HEK293 (cell line): ENCODE results near the gene PPP2R1B.

Experiments used
- CTCF ChIA-PET: fragments of 350-600 bp; formaldehyde crosslinking; extraction: SDS; loops from one replicate; lab custom pipeline; 2021; ENCODE audit warnings: antibody characterized with exemption; lab: Yijun Ruan, JAX
- POLR2A ChIA-PET: fragments of 300-600 bp; formaldehyde crosslinking; extraction: SDS; loops from one replicate; lab custom pipeline; 2020; ENCODE audit warnings: antibody characterized with exemption, inconsistent platforms; lab: Yijun Ruan, JAX
- H3K27ac ChIP-seq: fragments of 200-500 bp; sonication (Bioruptor generic); 2 replicates; pipeline ENCODE4 v1.5.1; 2014; ENCODE audit warnings: low read depth, low read length, control low read depth, inconsistent platforms; ENCODE audit errors: extremely low read depth
- H3K36me3 ChIP-seq, 2 experiments: fragments of 200-500 bp in 1 of 2; sonication (Bioruptor generic) in 1 of 2; 1 replicate in 1 of 2; 2 replicates in 1 of 2; pipeline ENCODE4 v1.5.1; 2014 to 2017; ENCODE audit warnings: inconsistent platforms in 2 of 2, low read length in 2 of 2; ENCODE audit not compliant: control insufficient read depth in 2 of 2, insufficient read depth in 1 of 2
- H3K4me1 ChIP-seq: fragments of 200-500 bp; sonication (Bioruptor generic); 2 replicates; pipeline ENCODE4 v1.5.1; 2014; ENCODE audit warnings: mild to moderate bottlenecking, low read length, inconsistent platforms; ENCODE audit not compliant: control insufficient read depth, insufficient read depth
- H3K4me3 ChIP-seq: 2 replicates; pipeline ENCODE4 v1.5.1; 2011; ENCODE audit warnings: low read depth, mild to moderate bottlenecking, control low read depth, low read length, moderate library complexity
- H3K9me3 ChIP-seq: fragments of 200-500 bp; sonication (Bioruptor generic); 2 replicates; pipeline ENCODE4 v1.5.1; 2014; ENCODE audit warnings: low read depth, low read length, inconsistent platforms; ENCODE audit not compliant: control insufficient read depth, insufficient read depth
- HOXA7 ChIP-seq: sonication (generic); formaldehyde crosslinking; IDR thresholded peaks from 2 replicates; pipeline ENCODE4 v1.8.1; 2022; ENCODE audit warnings: missing genetic modification reagents, borderline replicate concordance
- KLF8 ChIP-seq: fragments of 450-650 bp; formaldehyde crosslinking; IDR thresholded peaks from 2 replicates; pipeline ENCODE4 v1.5.1; 2016; ENCODE audit warnings: missing biosample characterization, missing genetic modification characterization
- PRDM6 ChIP-seq: fragments of 450-650 bp; formaldehyde crosslinking; IDR thresholded peaks from 2 replicates; pipeline ENCODE4 v1.5.1; 2017; ENCODE audit warnings: missing biosample characterization, missing genetic modification characterization
- SCRT2 ChIP-seq: fragments of 450-650 bp; formaldehyde crosslinking; IDR thresholded peaks from 2 replicates; pipeline ENCODE4 v1.5.1; 2016; ENCODE audit warnings: missing biosample characterization, missing genetic modification characterization
- TCF7L2 ChIP-seq: IDR thresholded peaks from 2 replicates; pipeline ENCODE4 v1.6.1; 2011; ENCODE audit warnings: low read depth, mild to moderate bottlenecking, inconsistent platforms, low read length, moderate library complexity, borderline replicate concordance
- YY2 ChIP-seq: fragments of 450-650 bp; formaldehyde crosslinking; IDR thresholded peaks from 2 replicates; pipeline ENCODE4 v1.5.1; 2016; ENCODE audit warnings: missing biosample characterization, missing genetic modification characterization
- ZBTB17 ChIP-seq: fragments of 450-650 bp; formaldehyde crosslinking; IDR thresholded peaks from 2 replicates; pipeline ENCODE4 v1.5.1; 2016; ENCODE audit warnings: missing biosample characterization, missing genetic modification characterization
- ZBTB6 ChIP-seq: fragments of 450-650 bp; formaldehyde crosslinking; IDR thresholded peaks from 2 replicates; pipeline ENCODE4 v1.5.1; 2017; ENCODE audit warnings: missing biosample characterization, missing genetic modification characterization
- ZFP41 ChIP-seq: fragments of 450-650 bp; formaldehyde crosslinking; IDR thresholded peaks from 2 replicates; pipeline ENCODE4 v1.5.1; 2016; ENCODE audit warnings: missing biosample characterization, missing genetic modification characterization, borderline replicate concordance
- ZNF19 ChIP-seq: fragments of 450-650 bp; formaldehyde crosslinking; IDR thresholded peaks from 2 replicates; pipeline ENCODE4; 2016; ENCODE audit warnings: missing biosample characterization, missing genetic modification characterization, low read depth
- ZNF2 ChIP-seq: fragments of 450-650 bp; formaldehyde crosslinking; IDR thresholded peaks from 2 replicates; pipeline ENCODE4 v1.5.1; 2016; ENCODE audit warnings: missing biosample characterization, missing genetic modification characterization
- ZNF24 ChIP-seq: fragments of 450-650 bp; formaldehyde crosslinking; IDR thresholded peaks from 2 replicates; pipeline ENCODE4 v1.5.1; 2016; ENCODE audit warnings: missing biosample characterization, missing genetic modification characterization
- ZNF26 ChIP-seq: fragments of 450-650 bp; formaldehyde crosslinking; IDR thresholded peaks from 2 replicates; pipeline ENCODE4 v1.5.1; 2016; ENCODE audit warnings: missing biosample characterization, missing genetic modification characterization
- ZNF354C ChIP-seq: fragments of 450-650 bp; formaldehyde crosslinking; IDR thresholded peaks from 2 replicates; pipeline ENCODE4 v1.5.1; 2016; ENCODE audit warnings: missing biosample characterization, missing genetic modification characterization, low read depth, borderline replicate concordance
- ZNF394 ChIP-seq: fragments of 450-650 bp; formaldehyde crosslinking; IDR thresholded peaks from 2 replicates; pipeline ENCODE4 v1.5.1; 2016; ENCODE audit warnings: missing biosample characterization, missing genetic modification characterization, mild to moderate bottlenecking, moderate library complexity, borderline replicate concordance
- ZNF555 ChIP-seq: fragments of 450-650 bp; formaldehyde crosslinking; conservative IDR thresholded peaks from 2 replicates; pipeline ENCODE4 v1.5.1; 2017; ENCODE audit warnings: missing biosample characterization, mild to moderate bottlenecking, missing genetic modification characterization, inconsistent platforms
- ZNF561 ChIP-seq: fragments of 450-650 bp; IDR thresholded peaks from 2 replicates; pipeline ENCODE4 v1.5.1; 2018; ENCODE audit warnings: missing biosample characterization, missing genetic modification characterization, borderline replicate concordance
- ZNF639 ChIP-seq: fragments of 450-650 bp; formaldehyde crosslinking; IDR thresholded peaks from 2 replicates; pipeline ENCODE4 v1.5.1; 2016; ENCODE audit warnings: missing biosample characterization, missing genetic modification characterization
- ZNF654 ChIP-seq: fragments of 450-650 bp; formaldehyde crosslinking; IDR thresholded peaks from 2 replicates; pipeline ENCODE4 v1.5.1; 2016; ENCODE audit warnings: low read depth, missing biosample characterization, missing genetic modification characterization
- ZNF747 ChIP-seq: fragments of 450-650 bp; formaldehyde crosslinking; IDR thresholded peaks from 2 replicates; pipeline ENCODE4 v1.5.1; 2016; ENCODE audit warnings: missing biosample characterization, missing genetic modification characterization
- ZNF768 ChIP-seq: fragments of 450-650 bp; formaldehyde crosslinking; IDR thresholded peaks from 2 replicates; pipeline ENCODE4 v1.5.1; 2018; ENCODE audit warnings: missing biosample characterization, mild to moderate bottlenecking, missing genetic modification characterization
- ZNF843 ChIP-seq: fragments of 450-650 bp; formaldehyde crosslinking; IDR thresholded peaks from 2 replicates; pipeline ENCODE4 v1.5.1; 2016; ENCODE audit warnings: missing biosample characterization, missing genetic modification characterization
- ZXDB ChIP-seq: fragments of 450-650 bp; formaldehyde crosslinking; IDR thresholded peaks from 2 replicates; pipeline ENCODE4 v1.5.1; 2016; ENCODE audit warnings: missing biosample characterization, missing genetic modification characterization

The PPP2R1B gene

GRCh38 chr11:111782109-111782741 is 16.0 kb upstream of the PPP2R1B start:
- Histone ChIP-seq H3K4me3 (no peak overlapping the region), H3K9me3 (no peaks in the 10 kb centered on the region), H3K36me3 (peaks cover 0 to 12% of the 10 kb centered on the region in 2 experiments; a peak in 1 of 3 replicates), H3K4me1 (no peaks in the 10 kb centered on the region), H3K27ac (no peak overlapping the region)
- TF ChIP-seq TCF7L2 (no peak), ZNF747 (tag by site-specific recombination) (no peak), ZNF654 (tag by site-specific recombination) (no peak), ZNF19 (tag by site-specific recombination) (no peak), ZNF2 (tag by site-specific recombination) (no peak), ZNF26 (tag by site-specific recombination) (no peak), ZNF843 (tag by site-specific recombination) (no peak), PRDM6 (no peak), ZNF354C (no peak), ZBTB6 (tag by site-specific recombination) (no peak), KLF8 (tag by site-specific recombination) (no peak), ZBTB17 (tag by site-specific recombination) (no peak), ZNF768 (tag by site-specific recombination) (no peak), ZNF24 (no peak), ZNF394 (tag by site-specific recombination) (no peak)
- POLR2A ChIA-PET: no interaction called here
- CTCF ChIA-PET: interaction anchor here (0.6 to 1.1 kb wide), 3 partner anchors 145 to 196 kb away, joined by 3 to 4 read pairs (median 3); no protein-coding TSS in a partner anchor

GRCh38 chr11:111779118-111779517 is 12.9 kb upstream of the PPP2R1B start:
- TF ChIP-seq HOXA7 (CRISPR knock-in tag) (no peak), ZNF26 (tag by site-specific recombination) (no peak), SCRT2 (tag by site-specific recombination) (no peak), YY2 (tag by site-specific recombination) (no peak), ZNF561 (tag by site-specific recombination) (no peak), ZXDB (tag by site-specific recombination) (no peak), ZFP41 (tag by site-specific recombination) (no peak), ZNF639 (no peak), ZNF555 (tag by site-specific recombination) (no peak)
- POLR2A ChIA-PET: no interaction called here
- Histone ChIP-seq H3K4me1 (no peaks in the 10 kb centered on the region), H3K9me3 (no peaks in the 10 kb centered on the region), H3K4me3 (no peak overlapping the region), H3K27ac (no peak overlapping the region), H3K36me3 (no peaks in the 10 kb centered on the region)
- CTCF ChIA-PET: interaction anchor here (0.6 to 5.3 kb wide), 11 partner anchors 11 to 325 kb away, joined by 3 to 38 read pairs (median 5); partner anchors contain the start of gene PPP2R1B
